GM23248 (cell line): ENCODE results near the gene KCNN3. TPM values are rescaled to one million over a fixed set of nuclear protein-coding genes. Genes with fewer than 3 reads are reported as not detected.
A peak's percentile ranks its signal among the peaks of the same experiment; 100 is the strongest.

Experiments
- DNase-seq: peaks from one replicate; pipeline ENCODE4 v3.0.0-alpha.2; 2015
- H2AFZ ChIP-seq: fragments of 200-600 bp; sonication (generic); 2 replicates; pipeline ENCODE4 v1.6.1; 2016; ENCODE audit warnings: antibody characterized with exemption
- H3F3A ChIP-seq: fragments of 200-600 bp; sonication (generic); 2 replicates; pipeline ENCODE4 v1.6.1; 2016; ENCODE audit warnings: mild to moderate bottlenecking, antibody characterized with exemption, mixed run types; ENCODE audit not compliant: insufficient read depth
- H3K27ac ChIP-seq: fragments of 200-600 bp; sonication (generic); 2 replicates; pipeline ENCODE4 v1.5.1; 2016; ENCODE audit warnings: mild to moderate bottlenecking
- H3K27me3 ChIP-seq: fragments of 200-600 bp; sonication (generic); replicated peaks from 2 replicates; pipeline ENCODE4 v1.6.1; 2016; ENCODE audit warnings: mild to moderate bottlenecking; ENCODE audit not compliant: insufficient read depth
- H3K36me3 ChIP-seq: fragments of 200-600 bp; sonication (generic); 2 replicates; pipeline ENCODE4 v1.6.1; 2016; ENCODE audit warnings: low read depth, mild to moderate bottlenecking
- H3K4me1 ChIP-seq: fragments of 200-600 bp; sonication (generic); 2 replicates; pipeline ENCODE4 v1.6.1; 2016; ENCODE audit warnings: mild to moderate bottlenecking; ENCODE audit not compliant: insufficient read depth
- H3K4me2 ChIP-seq: fragments of 200-600 bp; sonication (generic); one replicate; pipeline ENCODE4 v1.6.1; 2016; ENCODE audit warnings: mild to moderate bottlenecking; ENCODE audit not compliant: unreplicated experiment
- H3K4me3 ChIP-seq: fragments of 200-600 bp; sonication (generic); 2 replicates; pipeline ENCODE4 v1.5.1; 2016; ENCODE audit warnings: mild to moderate bottlenecking
- H3K79me2 ChIP-seq: fragments of 200-600 bp; sonication (generic); 2 replicates; pipeline ENCODE4 v1.6.1; 2016; ENCODE audit warnings: mild to moderate bottlenecking; ENCODE audit not compliant: insufficient read depth
- H3K9ac ChIP-seq: fragments of 200-600 bp; sonication (generic); 2 replicates; pipeline ENCODE4 v1.6.1; 2016; ENCODE audit warnings: mild to moderate bottlenecking
- H3K9me2 ChIP-seq: fragments of 200-600 bp; sonication (generic); 2 replicates; pipeline ENCODE4 v1.6.1; 2016; ENCODE audit warnings: mixed run types, mild to moderate bottlenecking, moderate library complexity; ENCODE audit not compliant: insufficient read depth
- H3K9me3 ChIP-seq: fragments of 200-600 bp; sonication (generic); one replicate; pipeline ENCODE4 v1.6.1; 2017; ENCODE audit warnings: low read depth
- H4K20me1 ChIP-seq: fragments of 200-600 bp; sonication (generic); 2 replicates; pipeline ENCODE4 v1.6.0; 2016; ENCODE audit not compliant: insufficient read depth
- EZH2 ChIP-seq: fragments of 200-600 bp; sonication (generic); IDR thresholded peaks from 2 replicates; pipeline ENCODE4 v1.6.1; 2018; ENCODE audit warnings: antibody characterized with exemption, mild to moderate bottlenecking; ENCODE audit not compliant: insufficient read depth, poor library complexity, severe bottlenecking
- EZH2phosphoT487 ChIP-seq: fragments of 200-600 bp; sonication (generic); IDR thresholded peaks from 2 replicates; pipeline ENCODE4 v1.6.1; 2018; ENCODE audit warnings: antibody characterized with exemption, moderate library complexity, mild to moderate bottlenecking, low read depth; ENCODE audit not compliant: insufficient read depth
- WGBS, 2 experiments: methylation state at CpG; one replicate each; pipeline ENCODE4 v1.1.6; 2015 to 2017; ENCODE audit warnings: low lambda C conversion rate in 2 of 2, low coverage in 1 of 2; ENCODE audit errors: missing lambda C conversion rate in 2 of 2; 5-methylcytosine and 5-hydroxymethylcytosine counted together
- in situ Hi-C: fragments of 300-500 bp; cut with MboI; formaldehyde crosslinking; loops from 2 replicates; pipeline ENCODE4 v1.15.0; 2020
- polyA plus RNA-seq: library from polyadenylated mRNA; unstranded; fragments of >200 nt; fragmentation: Nextera tagmentation; extraction: Ambion mirVana; gene quantifications from 2 replicates; pipeline ENCODE4 v1.2.1, GENCODE V29; 2016
- total RNA-seq: library from RNA; depleted of rRNA; stranded (reverse); fragments of >200 nt; shearing (Covaris generic); gene quantifications from 2 replicates; pipeline ENCODE4 v1.2.3, GENCODE V29; 2014

The KCNN3 gene
- total and polyA plus RNA-seq, 2 experiments from 2014 or later: not detected

GRCh38 chr1:154749078-154749760, 120.9 kb downstream of the KCNN3 start:
- no peak overlapping the region for H3K4me3 ChIP-seq
- peak overlapping the region; percentile 69 for H3K27ac ChIP-seq
- H3K9me2 ChIP-seq: no peaks in the 10 kb centered on the region
- H3K4me1 ChIP-seq: peaks cover 27% of the 10 kb centered on the region
- no peak overlapping the region; the same call in 1 of the 2 replicates for H2AFZ ChIP-seq
- peak; percentile 97 for DNase-seq
- H3F3A ChIP-seq: 0 out of 2 replicates have a peak, but pooled peaks cover 6% of the 10 kb centered on the region
- peak overlapping the region; percentile 74 for H3K9ac ChIP-seq
- H3K27me3 ChIP-seq: no peaks in the 10 kb centered on the region
- H4K20me1 ChIP-seq: no peaks in the 10 kb centered on the region
- H3K9me3 ChIP-seq: no peaks in the 10 kb centered on the region
- H3K79me2 ChIP-seq: no peaks in the 10 kb centered on the region
- no peaks in the 10 kb centered on the region for H3K36me3 ChIP-seq
- TF ChIP-seq EZH2 (no peak), EZH2phosphoT487 (no peak)
- H3K4me2 ChIP-seq: peak overlapping the region; percentile 23
- WGBS, 2 experiments: 28 to 30% methylated on average over 8 of the region's 8 CpGs
- in situ Hi-C loops: no loop called here

GRCh38 chr1:154748405-154748775, 121.7 kb downstream of the KCNN3 start:
- no peaks in the 10 kb centered on the region for H3K79me2 ChIP-seq
- in situ Hi-C loops: no loop called here
- TF ChIP-seq EZH2 (no peak), EZH2phosphoT487 (no peak)
- no peaks in the 10 kb centered on the region for H4K20me1 ChIP-seq
- no peak overlapping the region for H3K27ac ChIP-seq
- H3K9me3 ChIP-seq: no peaks in the 10 kb centered on the region
- no peak for DNase-seq
- no peaks in the 10 kb centered on the region for H3K36me3 ChIP-seq
- H3K4me2 ChIP-seq: no peak overlapping the region
- no peak overlapping the region for H2AFZ ChIP-seq
- 0 out of 2 replicates have a peak, but pooled peaks cover 6% of the 10 kb centered on the region for H3F3A ChIP-seq
- peak overlapping the region; percentile 74 for H3K9ac ChIP-seq
- H3K4me1 ChIP-seq: peaks cover 27% of the 10 kb centered on the region
- no peaks in the 10 kb centered on the region for H3K9me2 ChIP-seq
- no peaks in the 10 kb centered on the region for H3K27me3 ChIP-seq
- WGBS, 2 experiments: 36 to 42% methylated on average over 2 of the region's 2 CpGs
- H3K4me3 ChIP-seq: no peak overlapping the region

GRCh38 chr1:154747740-154748404, 122.2 kb downstream of the KCNN3 start:
- no peaks in the 10 kb centered on the region for H4K20me1 ChIP-seq
- H3K9ac ChIP-seq: no peak overlapping the region
- H3K27me3 ChIP-seq: no peaks in the 10 kb centered on the region
- H3K79me2 ChIP-seq: no peaks in the 10 kb centered on the region
- peak; percentile 54 for DNase-seq
- H3K9me3 ChIP-seq: no peaks in the 10 kb centered on the region
- H3K36me3 ChIP-seq: no peaks in the 10 kb centered on the region
- no peak overlapping the region for H3K27ac ChIP-seq
- 0 out of 2 replicates have a peak, but pooled peaks cover 6% of the 10 kb centered on the region for H3F3A ChIP-seq
- 16 to 18% methylated on average over 20 of the region's 20 CpGs for WGBS, 2 experiments
- H3K4me3 ChIP-seq: no peak overlapping the region
- in situ Hi-C loops: no loop called here
- H3K4me2 ChIP-seq: no peak overlapping the region
- TF ChIP-seq EZH2: no peak
- TF ChIP-seq EZH2phosphoT487: no peak
- H3K9me2 ChIP-seq: no peaks in the 10 kb centered on the region
- H2AFZ ChIP-seq: no peak overlapping the region
- peaks cover 27% of the 10 kb centered on the region for H3K4me1 ChIP-seq

GRCh38 chr1:154747380-154747739, 122.7 kb downstream of the KCNN3 start:
- H3K36me3 ChIP-seq: no peaks in the 10 kb centered on the region
- no peak overlapping the region for H3K4me3 ChIP-seq
- no peaks in the 10 kb centered on the region for H3K9me3 ChIP-seq
- H3K9me2 ChIP-seq: no peaks in the 10 kb centered on the region
- H3K79me2 ChIP-seq: no peaks in the 10 kb centered on the region
- in situ Hi-C loops: no loop called here
- no peaks in the 10 kb centered on the region for H3K27me3 ChIP-seq
- H4K20me1 ChIP-seq: no peaks in the 10 kb centered on the region
- H3K4me2 ChIP-seq: no peak overlapping the region
- peaks cover 9% of the 10 kb centered on the region for H3F3A ChIP-seq
- no peak overlapping the region for H2AFZ ChIP-seq
- no peak for DNase-seq
- 40% methylated on average over 7 of the region's 7 CpGs for WGBS, 2 experiments
- H3K9ac ChIP-seq: no peak overlapping the region
- TF ChIP-seq EZH2phosphoT487 (no peak), EZH2 (no peak)
- H3K27ac ChIP-seq: no peak overlapping the region
- peaks cover 28% of the 10 kb centered on the region for H3K4me1 ChIP-seq
